GM23248 (cell line): ENCODE measurements around the gene PGA3. TPM values are rescaled to one million over a fixed set of nuclear protein-coding genes. Genes with fewer than 3 reads are reported as not detected.

Experiments used
- DNase-seq: peaks from one replicate; pipeline ENCODE4 v3.0.0-alpha.2; 2015
- H2AFZ ChIP-seq: fragments of 200-600 bp; sonication (generic); 2 replicates; pipeline ENCODE4 v1.6.1; 2016; ENCODE audit warnings: antibody characterized with exemption
- H3F3A ChIP-seq: fragments of 200-600 bp; sonication (generic); 2 replicates; pipeline ENCODE4 v1.6.1; 2016; ENCODE audit warnings: mild to moderate bottlenecking, antibody characterized with exemption, mixed run types; ENCODE audit not compliant: insufficient read depth
- H3K27ac ChIP-seq: fragments of 200-600 bp; sonication (generic); 2 replicates; pipeline ENCODE4 v1.5.1; 2016; ENCODE audit warnings: mild to moderate bottlenecking
- H3K27me3 ChIP-seq: fragments of 200-600 bp; sonication (generic); replicated peaks from 2 replicates; pipeline ENCODE4 v1.6.1; 2016; ENCODE audit warnings: mild to moderate bottlenecking; ENCODE audit not compliant: insufficient read depth
- H3K36me3 ChIP-seq: fragments of 200-600 bp; sonication (generic); 2 replicates; pipeline ENCODE4 v1.6.1; 2016; ENCODE audit warnings: low read depth, mild to moderate bottlenecking
- H3K4me1 ChIP-seq: fragments of 200-600 bp; sonication (generic); 2 replicates; pipeline ENCODE4 v1.6.1; 2016; ENCODE audit warnings: mild to moderate bottlenecking; ENCODE audit not compliant: insufficient read depth
- H3K4me2 ChIP-seq: fragments of 200-600 bp; sonication (generic); one replicate; pipeline ENCODE4 v1.6.1; 2016; ENCODE audit warnings: mild to moderate bottlenecking; ENCODE audit not compliant: unreplicated experiment
- H3K4me3 ChIP-seq: fragments of 200-600 bp; sonication (generic); 2 replicates; pipeline ENCODE4 v1.5.1; 2016; ENCODE audit warnings: mild to moderate bottlenecking
- H3K79me2 ChIP-seq: fragments of 200-600 bp; sonication (generic); 2 replicates; pipeline ENCODE4 v1.6.1; 2016; ENCODE audit warnings: mild to moderate bottlenecking; ENCODE audit not compliant: insufficient read depth
- H3K9ac ChIP-seq: fragments of 200-600 bp; sonication (generic); 2 replicates; pipeline ENCODE4 v1.6.1; 2016; ENCODE audit warnings: mild to moderate bottlenecking
- H3K9me2 ChIP-seq: fragments of 200-600 bp; sonication (generic); 2 replicates; pipeline ENCODE4 v1.6.1; 2016; ENCODE audit warnings: mixed run types, mild to moderate bottlenecking, moderate library complexity; ENCODE audit not compliant: insufficient read depth
- H3K9me3 ChIP-seq: fragments of 200-600 bp; sonication (generic); one replicate; pipeline ENCODE4 v1.6.1; 2017; ENCODE audit warnings: low read depth
- H4K20me1 ChIP-seq: fragments of 200-600 bp; sonication (generic); 2 replicates; pipeline ENCODE4 v1.6.0; 2016; ENCODE audit not compliant: insufficient read depth
- EZH2 ChIP-seq: fragments of 200-600 bp; sonication (generic); IDR thresholded peaks from 2 replicates; pipeline ENCODE4 v1.6.1; 2018; ENCODE audit warnings: antibody characterized with exemption, mild to moderate bottlenecking; ENCODE audit not compliant: insufficient read depth, poor library complexity, severe bottlenecking
- EZH2phosphoT487 ChIP-seq: fragments of 200-600 bp; sonication (generic); IDR thresholded peaks from 2 replicates; pipeline ENCODE4 v1.6.1; 2018; ENCODE audit warnings: antibody characterized with exemption, moderate library complexity, mild to moderate bottlenecking, low read depth; ENCODE audit not compliant: insufficient read depth
- WGBS, 2 experiments: methylation state at CpG; one replicate each; pipeline ENCODE4 v1.1.6; 2015 to 2017; ENCODE audit warnings: low lambda C conversion rate in 2 of 2, low coverage in 1 of 2; ENCODE audit errors: missing lambda C conversion rate in 2 of 2; 5-methylcytosine and 5-hydroxymethylcytosine counted together
- in situ Hi-C: fragments of 300-500 bp; cut with MboI; formaldehyde crosslinking; loops from 2 replicates; pipeline ENCODE4 v1.15.0; 2020
- polyA plus RNA-seq: library from polyadenylated mRNA; unstranded; fragments of >200 nt; fragmentation: Nextera tagmentation; extraction: Ambion mirVana; gene quantifications from 2 replicates; pipeline ENCODE4 v1.2.1, GENCODE V29; 2016
- total RNA-seq: library from RNA; depleted of rRNA; stranded (reverse); fragments of >200 nt; shearing (Covaris generic); gene quantifications from 2 replicates; pipeline ENCODE4 v1.2.3, GENCODE V29; 2014

The PGA3 gene
- total and polyA plus RNA-seq, 2 experiments from 2014 or later = not detected

DNA sequence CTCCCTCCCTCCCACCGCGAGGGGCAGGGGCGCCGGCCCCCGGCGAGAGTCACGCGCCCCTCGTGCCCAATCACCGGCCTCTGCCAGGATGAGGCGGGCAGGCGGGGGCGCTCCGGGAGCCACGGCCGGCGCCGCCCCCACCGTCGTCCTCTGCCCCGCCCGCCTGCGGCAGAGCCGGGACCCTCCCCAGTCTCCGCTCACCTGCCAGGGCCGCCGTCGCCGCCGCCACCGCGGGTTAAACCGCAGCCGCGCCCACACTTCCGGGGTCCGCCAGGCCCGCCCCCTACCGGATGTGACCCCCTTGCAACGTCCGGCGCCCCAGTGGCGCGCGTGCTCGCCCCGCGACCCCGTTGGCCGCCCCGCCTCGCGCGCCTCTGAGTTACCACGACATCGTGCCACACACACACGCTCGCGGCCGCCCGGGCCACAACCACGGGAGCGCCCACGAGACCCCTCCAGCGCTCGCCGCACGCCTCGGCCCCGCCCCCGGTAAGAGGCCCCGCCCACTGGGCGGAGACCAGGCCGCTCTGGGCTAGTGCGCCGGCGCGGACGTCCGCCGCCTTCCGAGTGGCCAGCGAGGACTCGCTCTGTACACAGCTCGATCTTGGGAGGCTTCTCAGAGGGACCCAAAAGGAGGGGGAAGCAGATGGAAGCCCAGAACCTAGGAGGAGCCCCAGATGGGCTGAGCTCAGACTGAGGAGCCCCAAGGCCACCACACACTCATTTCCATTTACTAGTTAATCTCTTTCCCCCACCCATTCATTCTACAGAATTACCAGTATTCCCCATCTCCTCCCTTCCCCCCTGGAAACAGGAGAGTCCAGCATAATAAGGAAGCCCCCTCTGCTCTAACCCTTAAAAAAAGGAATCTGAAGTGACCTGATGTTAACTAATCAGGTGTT is 41.9 kb upstream of the PGA3 start, which contains the start of gene VPS37C:
VPS37C (minus strand) TSS at position 237 of the 902 bp plus-strand sequence. CDS start 22,597 bp downstream, outside the sequence.
- Histone ChIP-seq H3K9me3 (no peaks in the 10 kb centered on the region), H3K36me3 (no peaks in the 10 kb centered on the region), H3K4me2 (peak within 1 kb of the TSS; percentile 95), H3K27me3 (no peaks in the 10 kb centered on the region), H3K9me2 (no peaks in the 10 kb centered on the region), H3K4me1 (peaks cover 28% of the 10 kb centered on the region), H3K9ac (peak within 1 kb of the TSS; percentile 87), H2AFZ (peak within 1 kb of the TSS; percentile 91), H4K20me1 (no peaks in the 10 kb centered on the region), H3K27ac (peak within 1 kb of the TSS; percentile 85), H3F3A (peaks cover 19% of the 10 kb centered on the region), H3K79me2 (peaks cover 24% of the 10 kb centered on the region), H3K4me3 (peak within 1 kb of the TSS; percentile 83)
- 1 to 2% methylated on average over 11 to 67 of the region's 85 CpGs for WGBS, 2 experiments
- no peak for TF ChIP-seq EZH2
- TF ChIP-seq EZH2phosphoT487 = no peak
- in situ Hi-C loops = no loop called here
- peak; percentile 94 for DNase-seq

DNA sequence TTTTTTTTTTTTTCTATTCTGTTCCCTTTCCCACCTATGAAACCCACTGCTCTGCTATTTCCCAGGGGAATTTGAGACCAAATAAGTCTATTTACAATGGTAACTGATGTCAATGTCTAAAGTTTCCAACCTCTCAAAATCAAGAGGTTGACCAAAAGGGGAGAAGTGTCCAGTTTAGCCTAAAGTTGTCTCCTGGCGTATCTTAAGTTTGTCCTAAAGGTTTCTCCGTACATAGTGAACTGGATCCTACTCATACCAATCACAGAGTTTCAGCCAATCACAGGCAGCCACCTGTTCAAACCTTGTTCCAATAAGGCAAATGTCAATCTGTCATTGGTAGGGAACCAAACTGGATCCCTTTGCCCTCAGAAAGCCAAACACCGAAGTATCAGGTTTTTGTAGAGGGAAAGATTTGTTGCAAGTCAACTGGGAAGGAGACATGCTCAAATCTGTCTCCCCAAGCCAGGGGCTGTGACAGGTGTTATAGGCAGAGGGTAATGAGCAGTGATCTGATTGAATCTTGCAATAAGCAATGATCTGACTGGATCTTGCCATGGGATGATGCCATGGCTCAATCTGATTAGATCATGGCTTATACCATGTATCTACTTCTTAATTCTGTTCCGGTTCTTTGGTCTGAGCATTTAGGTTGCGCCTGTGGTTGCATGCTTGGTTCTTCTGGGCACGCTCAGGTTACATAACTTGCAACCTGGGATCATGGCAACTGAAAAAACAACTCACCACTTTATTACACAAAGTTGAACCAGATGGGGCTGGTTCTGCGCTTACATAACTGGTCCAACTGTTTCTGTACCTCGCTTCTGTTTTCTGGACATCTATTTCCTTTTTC is 41.0 kb upstream of the PGA3 start:
- H3K27ac ChIP-seq = peak overlapping the region; percentile 85
- H3K4me3 ChIP-seq = peak overlapping the region; percentile 83
- H3K79me2 ChIP-seq = peaks cover 15% of the 10 kb centered on the region
- no peaks in the 10 kb centered on the region for H3K9me3 ChIP-seq
- peak overlapping the region; percentile 91 for H2AFZ ChIP-seq
- 70 to 75% methylated on average over 8 of the region's 8 CpGs for WGBS, 2 experiments
- no peaks in the 10 kb centered on the region for H3K27me3 ChIP-seq
- TF ChIP-seq EZH2 = no peak
- TF ChIP-seq EZH2phosphoT487 = no peak
- peak; percentile 29 for DNase-seq
- peaks cover 19% of the 10 kb centered on the region for H3F3A ChIP-seq
- H4K20me1 ChIP-seq = no peaks in the 10 kb centered on the region
- H3K36me3 ChIP-seq = no peaks in the 10 kb centered on the region
- H3K4me1 ChIP-seq = peaks cover 28% of the 10 kb centered on the region
- H3K4me2 ChIP-seq = peak overlapping the region; percentile 95
- H3K9ac ChIP-seq = peak overlapping the region; percentile 87
- no peaks in the 10 kb centered on the region for H3K9me2 ChIP-seq
- in situ Hi-C loops = no loop called here

DNA sequence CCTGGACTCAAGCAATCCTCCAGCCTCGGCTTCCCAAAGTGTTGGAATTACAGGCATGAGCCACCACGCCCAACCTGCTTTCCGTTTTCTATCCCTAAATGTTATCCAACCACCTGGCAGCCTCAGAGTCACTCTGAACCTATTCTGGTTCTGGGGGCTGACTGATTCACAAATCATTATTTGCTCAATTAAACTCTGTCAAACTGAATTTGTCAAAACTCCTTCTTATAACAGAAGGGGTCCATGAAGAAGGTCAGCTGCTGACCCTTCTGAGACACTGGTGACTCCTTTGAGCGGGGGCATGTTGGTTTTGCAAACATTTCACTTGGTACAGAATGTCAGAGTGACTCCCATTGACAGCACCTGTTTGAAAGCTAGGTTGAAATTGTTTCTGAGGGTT is 40.3 kb upstream of the PGA3 start:
- Histone ChIP-seq H3K36me3 (no peaks in the 10 kb centered on the region), H3K4me3 (no peak overlapping the region), H3K27ac (no peak overlapping the region), H3F3A (peaks cover 19% of the 10 kb centered on the region), H2AFZ (no peak overlapping the region), H4K20me1 (no peaks in the 10 kb centered on the region), H3K9me3 (no peaks in the 10 kb centered on the region), H3K4me2 (no peak overlapping the region), H3K79me2 (peaks cover 8% of the 10 kb centered on the region), H3K9ac (no peak overlapping the region), H3K9me2 (no peaks in the 10 kb centered on the region), H3K27me3 (no peaks in the 10 kb centered on the region), H3K4me1 (peaks cover 28% of the 10 kb centered on the region)
- TF ChIP-seq EZH2 (no peak), EZH2phosphoT487 (no peak)
- no peak for DNase-seq
- 60 to 67% methylated on average over 4 of the region's 4 CpGs for WGBS, 2 experiments
- in situ Hi-C loops = no loop called here
